ENCODE results near the gene UBTD2. TPM values are rescaled to one million over a fixed set of nuclear protein-coding genes. Genes with fewer than 3 reads are reported as not detected.
A peak's percentile ranks its signal among the peaks of the same experiment; 100 is the strongest.
"Not testable (repeated sequence)": the region's sequence is repeated elsewhere in the genome, so short reads cannot be mapped to it uniquely, and the experiment has no call there.

Gene UBTD2
- polyA plus RNA-seq, 3 donors, result 2.3 to 3.2 (median 2.6) TPM

DNA sequence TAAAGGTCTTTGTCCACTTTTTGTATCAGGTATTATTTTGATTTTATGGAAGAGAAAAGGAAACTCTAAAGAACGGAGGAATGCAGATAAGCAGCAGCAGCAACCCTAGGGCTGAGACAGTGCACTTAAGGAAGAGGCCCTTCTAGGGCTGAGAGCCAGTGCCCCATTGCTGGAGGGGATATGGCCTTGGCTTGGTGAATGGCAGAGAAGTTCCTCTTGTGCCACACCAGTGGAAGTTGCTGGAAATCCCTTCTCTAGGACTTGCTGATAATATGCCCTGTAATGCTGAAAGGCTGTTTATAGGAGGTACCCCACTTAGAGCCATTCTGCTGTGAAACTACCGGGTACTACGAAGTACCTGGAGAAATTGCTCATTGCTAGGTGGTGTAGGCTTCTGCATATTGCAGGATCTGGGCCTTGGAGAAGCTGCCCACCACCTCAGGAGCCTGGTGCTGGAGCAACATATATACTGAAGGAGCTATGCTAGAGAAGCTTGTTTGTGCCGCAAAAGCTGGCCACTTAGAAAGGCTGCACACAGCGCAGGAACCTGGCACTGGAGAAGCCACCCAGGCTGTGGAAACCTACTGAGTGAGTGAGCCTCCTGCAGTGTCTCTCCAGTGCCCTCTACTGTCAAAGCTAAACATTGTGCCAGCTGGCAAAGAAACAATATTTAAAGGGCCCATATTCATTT lies 9.6 kb upstream of the UBTD2 start:
- H3K36me3 Mint-ChIP-seq, result no peaks in the 10 kb centered on the region
- no peak overlapping the region for H3K4me2 ChIP-seq (replicated peaks; ENCODE audit: extremely low read depth, low read length, poor library complexity, severe bottlenecking)
- H2AFZ ChIP-seq (ENCODE audit: insufficient read depth, low read depth, low read length, poor library complexity, severe bottlenecking), result no peak overlapping the region
- TF ChIP-seq, protein P1, sequence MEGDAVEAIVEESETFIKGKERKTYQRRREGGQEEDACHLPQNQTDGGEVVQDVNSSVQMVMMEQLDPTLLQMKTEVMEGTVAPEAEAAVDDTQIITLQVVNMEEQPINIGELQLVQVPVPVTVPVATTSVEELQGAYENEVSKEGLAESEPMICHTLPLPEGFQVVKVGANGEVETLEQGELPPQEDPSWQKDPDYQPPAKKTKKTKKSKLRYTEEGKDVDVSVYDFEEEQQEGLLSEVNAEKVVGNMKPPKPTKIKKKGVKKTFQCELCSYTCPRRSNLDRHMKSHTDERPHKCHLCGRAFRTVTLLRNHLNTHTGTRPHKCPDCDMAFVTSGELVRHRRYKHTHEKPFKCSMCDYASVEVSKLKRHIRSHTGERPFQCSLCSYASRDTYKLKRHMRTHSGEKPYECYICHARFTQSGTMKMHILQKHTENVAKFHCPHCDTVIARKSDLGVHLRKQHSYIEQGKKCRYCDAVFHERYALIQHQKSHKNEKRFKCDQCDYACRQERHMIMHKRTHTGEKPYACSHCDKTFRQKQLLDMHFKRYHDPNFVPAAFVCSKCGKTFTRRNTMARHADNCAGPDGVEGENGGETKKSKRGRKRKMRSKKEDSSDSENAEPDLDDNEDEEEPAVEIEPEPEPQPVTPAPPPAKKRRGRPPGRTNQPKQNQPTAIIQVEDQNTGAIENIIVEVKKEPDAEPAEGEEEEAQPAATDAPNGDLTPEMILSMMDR (IDR thresholded peaks at IDR 0.05), result peak; percentile 90
- peak; percentile 57 to 71 (median 70) for DNase-seq
- H3K4me1 Mint-ChIP-seq, result peaks cover 6% of the 10 kb centered on the region
- no peaks in the 10 kb centered on the region for H4K20me1 ChIP-seq (ENCODE audit: insufficient read depth, low read length)
- H3K27me3 Mint-ChIP-seq (ENCODE audit: low read depth in 3 of 3), result peaks cover 1 to 8% (median 5%) of the 10 kb centered on the region in 3 donors
- no peak overlapping the region for H3K4me3 Mint-ChIP-seq
- no peak overlapping the region for H3K9ac ChIP-seq (ENCODE audit: insufficient read depth, low read length, poor library complexity, severe bottlenecking)
- H3K9me3 ChIP-seq (replicated peaks in 1 of 2; ENCODE audit: control insufficient read depth in 1 of 2, insufficient read depth in 1 of 2, low read length in 2 of 2), result no peaks in the 10 kb centered on the region
- no peaks in the 10 kb centered on the region for H3K9me3 Mint-ChIP-seq
- H3K36me3 ChIP-seq (replicated peaks in 1 of 2; ENCODE audit: control insufficient read depth in 1 of 2, insufficient read depth in 2 of 2, low read length in 2 of 2), result no peaks in the 10 kb centered on the region
- H3K27me3 ChIP-seq (ENCODE audit: control insufficient read depth in 2 of 2, insufficient read depth in 2 of 2, low read length in 2 of 2), result no peaks in the 10 kb centered on the region
- WGBS (ENCODE audit: insufficient coverage), result 18% methylated on average over 5 of the region's 5 CpGs
- H3K4me3 ChIP-seq (replicated peaks in 1 of 3; ENCODE audit: low read depth in 2 of 3, low read length in 3 of 3), result no peak overlapping the region
- H3K27ac ChIP-seq (ENCODE audit: low read depth in 1 of 2, low read length in 2 of 2), result no peak overlapping the region
- H3K79me2 ChIP-seq (ENCODE audit: insufficient read depth, low read length), result no peaks in the 10 kb centered on the region
- no peak overlapping the region for H3K27ac Mint-ChIP-seq
- intact Hi-C loops (cut with micrococcal nuclease), result loop anchor here (5.0 kb wide), 2 partner anchors 191 to 381 kb away; no protein-coding TSS in a partner anchor
- peaks cover 4% of the 10 kb centered on the region in 2 donors for H3K4me1 ChIP-seq (ENCODE audit: control insufficient read depth in 1 of 2, insufficient read depth in 2 of 2, low read length in 2 of 2)

GRCh38 chr5:172291837-172292236 lies 8.3 kb upstream of the UBTD2 start:
- H4K20me1 ChIP-seq (ENCODE audit: insufficient read depth, low read length); H3K4me2 ChIP-seq (replicated peaks; ENCODE audit: extremely low read depth, low read length, poor library complexity, severe bottlenecking); H3K36me3 Mint-ChIP-seq; H3K4me1 Mint-ChIP-seq; H3K9me3 ChIP-seq (replicated peaks in 1 of 2; ENCODE audit: control insufficient read depth in 1 of 2, insufficient read depth in 1 of 2, low read length in 2 of 2); H3K4me3 Mint-ChIP-seq; H2AFZ ChIP-seq (ENCODE audit: insufficient read depth, low read depth, low read length, poor library complexity, severe bottlenecking); H3K4me1 ChIP-seq (ENCODE audit: control insufficient read depth in 1 of 2, insufficient read depth in 2 of 2, low read length in 2 of 2); H3K36me3 ChIP-seq (replicated peaks in 1 of 2; ENCODE audit: control insufficient read depth in 1 of 2, insufficient read depth in 2 of 2, low read length in 2 of 2); H3K27me3 ChIP-seq (ENCODE audit: control insufficient read depth in 2 of 2, insufficient read depth in 2 of 2, low read length in 2 of 2); H3K9ac ChIP-seq (ENCODE audit: insufficient read depth, low read length, poor library complexity, severe bottlenecking); H3K27ac ChIP-seq (ENCODE audit: low read depth in 1 of 2, low read length in 2 of 2); DNase-seq; H3K79me2 ChIP-seq (ENCODE audit: insufficient read depth, low read length); H3K9me3 Mint-ChIP-seq; H3K4me3 ChIP-seq (replicated peaks in 1 of 3; ENCODE audit: low read depth in 2 of 3, low read length in 3 of 3): not testable (repeated sequence)
- Mint-ChIP-seq H3K27ac (peak overlapping the region in 1 of 7 donors; percentile 27), H3K27me3 (ENCODE audit: low read depth in 3 of 3) (peaks cover 4 to 11% (median 7%) of the 10 kb centered on the region in 3 donors)
- intact Hi-C loops (cut with micrococcal nuclease), result loop anchor here (5.0 kb wide), 2 partner anchors 190 to 380 kb away; no protein-coding TSS in a partner anchor
- WGBS (ENCODE audit: insufficient coverage), result 14% methylated on average over 1 of the region's 5 CpGs

Data from CD14-positive monocyte (primary cell).